ENCODE results near the gene CRTAC1.

- TF ChIP-seq CTCF (IDR thresholded peaks at IDR 0.05): no peak
- TF ChIP-seq MAX (IDR thresholded peaks at IDR 0.05): no peak
- TF ChIP-seq HOXB13 (CRISPR knock-in tag; IDR thresholded peaks at IDR 0.05; ENCODE audit: low read depth): no peak
- TF ChIP-seq RAD21 (conservative IDR thresholded peaks at IDR 0.05 in 1 of 2, IDR thresholded peaks at IDR 0.05 in 1 of 2): no peak
- no peak for TF ChIP-seq RCOR1 (IDR thresholded peaks at IDR 0.05; ENCODE audit: low read depth, low read length)
These were observed 159.4 kb downstream of the CRTAC1 start for GRCh38 chr10:97870990-97871389.

Measured in A549 (cell line).